DMS 273 treated with DMSO at 0.1 percent for 48 hours (cell line): ENCODE results near the gene SIPA1L3.

ENCODE experiments used
- DNase-seq: peaks from one replicate; lab custom pipeline; 2025; lab: John Stamatoyannopoulos, UW

The SIPA1L3 gene

DNA sequence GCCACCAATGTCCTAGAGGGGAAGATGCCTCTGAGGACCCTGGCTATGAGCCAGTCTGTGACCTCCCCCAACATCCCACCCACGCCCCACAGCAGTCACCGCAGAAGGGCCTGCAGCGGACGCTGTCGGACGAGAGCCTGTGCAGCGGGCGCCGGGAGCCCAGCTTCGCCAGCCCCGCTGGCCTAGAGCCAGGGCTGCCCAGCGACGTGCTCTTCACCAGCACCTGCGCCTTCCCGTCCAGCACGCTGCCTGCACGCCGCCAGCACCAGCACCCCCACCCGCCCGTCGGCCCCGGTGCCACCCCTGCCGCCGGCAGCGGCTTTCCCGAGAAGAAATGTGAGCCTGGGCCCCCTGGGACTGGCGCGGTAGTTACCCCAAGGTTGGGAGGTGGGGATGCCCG is 286.4 kb downstream of the SIPA1L3 start:
- DNase-seq = no peak

GRCh38 chr19:38194061-38194701 is 287.2 kb downstream of the SIPA1L3 start:
- no peak for DNase-seq

DNA sequence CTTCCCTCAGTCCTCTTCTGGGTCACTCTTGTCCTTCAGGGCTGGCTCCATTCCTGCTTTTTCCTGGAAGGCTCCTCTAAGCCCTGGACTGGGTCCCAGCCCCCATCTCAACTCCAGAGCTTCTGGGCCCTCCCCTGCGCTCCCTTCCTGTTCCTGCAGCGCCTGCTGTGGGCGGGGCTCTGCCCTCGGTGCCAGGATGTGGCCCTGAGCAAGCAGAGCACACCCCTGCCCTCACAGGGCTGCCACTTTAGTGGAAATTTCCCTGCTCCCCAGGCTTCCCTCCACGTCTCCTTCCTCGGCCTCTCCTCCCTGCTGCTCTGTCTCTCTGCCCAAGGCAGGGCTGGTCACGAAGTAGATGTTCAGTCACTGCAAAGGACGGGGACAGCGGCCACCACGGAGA is 288.2 kb downstream of the SIPA1L3 start:
- no peak for DNase-seq

DNA sequence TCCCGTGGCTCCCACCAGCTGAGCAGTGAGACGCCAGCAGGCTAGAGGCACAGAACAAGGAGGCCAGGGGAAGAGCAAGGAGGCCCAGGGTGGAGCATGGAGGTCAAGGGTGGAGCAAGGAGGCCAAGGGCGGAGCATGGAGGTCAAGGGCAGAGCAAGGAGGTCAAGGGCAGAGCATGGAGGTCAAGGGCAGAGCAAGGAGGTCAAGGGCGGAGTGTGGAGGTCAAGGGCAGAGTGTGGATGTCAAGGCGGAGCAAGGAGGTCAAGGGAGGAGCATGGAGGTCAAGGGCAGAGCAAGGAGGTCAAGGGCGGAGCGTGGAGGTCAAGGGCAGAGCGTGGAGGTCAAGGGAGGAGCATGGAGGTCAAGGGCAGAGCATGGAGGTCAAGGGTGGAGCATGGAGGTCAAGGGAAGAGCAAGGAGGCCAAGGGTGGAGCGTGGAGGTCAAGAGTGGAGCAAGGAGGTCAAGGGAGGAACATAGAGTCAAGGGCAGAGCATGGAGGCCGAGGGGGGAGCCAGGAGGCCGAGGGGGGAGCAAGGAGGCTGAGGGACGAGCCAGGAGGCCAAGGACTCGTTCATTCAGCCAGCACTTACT is 289.3 kb downstream of the SIPA1L3 start:
- DNase-seq = no peak

GRCh38 chr19:38196948-38197656 is 290.1 kb downstream of the SIPA1L3 start:
- no peak for DNase-seq

DNA sequence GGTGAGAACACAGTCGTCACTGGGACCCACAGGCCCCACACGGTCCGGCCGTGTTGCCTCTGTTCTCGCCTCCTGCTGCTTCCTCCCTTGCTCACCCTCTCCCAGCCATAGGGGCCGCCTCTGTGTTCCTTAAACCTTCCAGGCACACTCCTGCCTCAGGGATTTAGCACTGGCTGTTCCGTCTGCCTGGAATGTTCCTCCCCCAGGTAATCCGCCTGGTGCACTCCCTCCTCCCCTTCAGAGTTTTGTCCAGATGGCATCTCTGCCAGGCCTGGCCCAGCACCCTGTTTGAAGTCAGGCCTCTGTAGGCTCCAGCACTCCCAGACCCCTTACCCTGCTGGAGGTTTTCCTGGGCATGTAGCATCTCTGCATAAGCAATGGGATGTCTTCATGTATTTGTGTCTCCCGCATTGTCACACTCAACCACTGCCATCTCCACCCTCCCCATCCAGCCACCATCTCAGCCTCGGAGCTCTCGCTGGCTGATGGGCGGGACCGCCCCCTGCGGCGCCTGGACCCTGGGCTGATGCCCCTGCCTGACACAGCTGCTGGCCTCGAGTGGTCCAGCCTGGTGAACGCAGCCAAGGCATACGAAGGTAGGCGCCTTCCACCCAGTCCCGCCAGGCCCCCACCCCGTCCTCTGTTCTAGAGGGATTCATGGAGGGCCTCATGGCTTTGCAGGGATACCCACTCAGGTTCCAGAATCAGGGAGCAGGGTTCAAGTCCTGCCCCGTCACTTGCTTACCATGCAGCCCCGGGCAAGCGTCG is 291.1 kb downstream of the SIPA1L3 start:
- DNase-seq = no peak

DNA sequence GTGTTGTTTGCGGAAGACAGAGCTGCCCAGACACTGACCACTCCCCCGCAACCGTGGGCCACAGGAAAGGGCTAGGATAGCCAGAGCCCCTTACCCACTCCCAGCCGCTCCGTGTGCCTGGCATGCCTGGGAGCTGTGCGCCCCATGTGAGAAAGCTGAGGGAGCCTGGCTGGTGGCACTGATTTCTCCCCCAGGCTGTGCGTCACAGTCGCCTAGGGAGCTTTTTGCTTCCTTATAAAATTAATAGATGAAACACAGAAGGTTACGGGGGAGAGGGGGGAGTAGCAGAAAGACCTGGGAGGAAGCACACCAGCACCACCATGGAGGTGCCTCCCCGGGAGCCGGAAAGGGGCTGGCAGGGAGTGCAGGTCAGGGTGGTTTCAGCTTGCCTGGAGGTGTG is 292.3 kb downstream of the SIPA1L3 start:
- no peak for DNase-seq

DNA sequence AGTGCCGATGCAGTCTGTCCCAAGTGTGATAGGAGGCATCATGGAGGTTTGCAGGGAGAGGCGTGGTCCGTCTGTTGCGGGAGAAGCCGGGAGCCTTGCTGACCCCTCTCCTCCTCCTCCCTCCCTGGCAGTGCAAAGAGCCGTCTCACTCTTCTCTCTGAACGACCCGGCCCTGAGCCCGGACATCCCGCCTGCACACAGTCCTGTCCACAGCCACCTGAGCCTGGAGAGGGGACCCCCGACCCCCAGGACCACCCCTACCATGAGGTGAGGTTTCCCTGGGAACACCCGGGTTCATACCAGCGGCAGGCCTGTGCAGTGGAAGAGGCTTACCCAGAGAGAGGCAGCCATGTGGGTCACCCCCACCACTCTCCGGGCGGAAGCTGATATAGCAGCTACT is 294.7 kb downstream of the SIPA1L3 start:
- no peak for DNase-seq

- no peak for DNase-seq
Observed at GRCh38 chr19:38202504-38202903, 295.5 kb downstream of the SIPA1L3 start.

GRCh38 chr19:38203197-38203596 is 296.2 kb downstream of the SIPA1L3 start:
- no peak for DNase-seq

GRCh38 chr19:38204096-38204495 is 297.1 kb downstream of the SIPA1L3 start:
- no peak for DNase-seq

- DNase-seq = no peak
Observed at GRCh38 chr19:38204728-38205127, 297.7 kb downstream of the SIPA1L3 start.

- no peak for DNase-seq
Observed at GRCh38 chr19:38206006-38206745, 299.2 kb downstream of the SIPA1L3 start.

GRCh38 chr19:38206928-38207327 is 299.9 kb downstream of the SIPA1L3 start:
- no peak for DNase-seq

GRCh38 chr19:38207543-38207942 is 300.5 kb downstream of the SIPA1L3 start:
- no peak for DNase-seq

DNA sequence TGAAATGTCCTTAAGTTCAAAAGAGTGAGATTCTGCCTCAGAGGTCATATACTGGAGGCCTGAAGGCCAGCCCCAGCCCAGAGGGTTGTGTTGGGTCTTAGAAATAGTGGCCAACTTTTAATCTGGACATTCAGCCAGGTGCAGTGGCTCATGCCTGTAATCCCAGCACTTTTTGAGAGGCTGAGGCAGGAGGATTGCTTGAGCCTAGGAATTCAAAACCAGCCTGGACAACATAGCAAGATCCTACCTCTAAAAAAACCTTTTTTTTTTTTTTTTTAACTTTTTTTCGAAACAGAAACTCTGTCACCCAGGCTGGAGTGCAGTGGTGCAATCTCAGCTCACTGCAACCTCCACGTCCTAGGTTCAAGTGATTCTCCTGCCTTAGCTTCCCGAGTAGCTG is 301.6 kb downstream of the SIPA1L3 start:
- no peak for DNase-seq

- no peak for DNase-seq
Observed at GRCh38 chr19:38209152-38209551, 302.1 kb downstream of the SIPA1L3 start.

- no peak for DNase-seq
Observed at GRCh38 chr19:38209671-38210457, 302.9 kb downstream of the SIPA1L3 start.

DNA sequence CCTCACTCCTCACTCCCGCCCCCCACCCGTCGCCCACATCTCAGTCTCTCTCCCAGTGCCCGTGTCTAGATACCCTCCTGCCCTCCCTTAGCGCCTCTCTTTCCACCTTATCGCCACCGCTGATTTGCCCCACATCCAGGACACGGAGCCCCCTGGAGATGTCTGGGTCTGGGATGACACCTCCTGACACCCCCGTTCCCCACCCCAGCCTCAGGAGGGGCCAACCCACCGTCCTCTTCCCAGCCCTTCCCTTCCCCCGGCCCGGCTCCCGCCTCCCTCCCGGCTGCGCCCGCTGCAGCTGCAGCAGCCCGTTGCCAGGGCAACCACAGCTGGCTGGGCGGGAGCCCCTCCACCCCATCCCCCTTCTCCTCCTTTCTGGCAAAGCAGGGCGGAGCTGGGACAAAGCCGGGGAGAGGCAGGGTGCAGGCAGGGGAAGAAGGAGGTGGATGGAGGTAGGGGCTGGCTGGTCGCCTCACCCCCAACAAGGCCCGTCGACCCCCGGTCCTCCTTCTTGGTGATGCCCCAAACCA is 303.5 kb downstream of the SIPA1L3 start:
- no peak for DNase-seq

DNA sequence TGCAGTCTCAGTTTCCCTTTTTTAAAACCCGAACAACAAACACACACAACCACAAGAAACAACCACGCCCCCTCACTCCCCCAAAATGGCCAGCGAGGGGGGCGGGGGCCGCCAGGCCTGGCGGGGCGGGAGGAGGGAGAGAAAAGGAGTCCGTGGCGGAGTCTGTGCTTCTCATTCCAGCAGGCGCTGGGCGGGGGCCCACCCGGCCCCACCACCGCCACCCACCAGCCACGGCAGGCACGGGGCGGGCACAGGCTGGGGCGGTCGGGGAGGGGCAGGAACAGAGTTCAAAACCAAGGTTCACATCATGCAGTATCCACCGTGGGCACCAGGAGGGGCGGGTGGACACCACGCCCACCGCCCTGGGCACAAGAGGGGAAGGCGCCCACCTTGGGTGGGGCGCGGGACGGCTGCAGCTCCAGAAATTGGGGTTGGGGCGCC is 304.2 kb downstream of the SIPA1L3 start:
- no peak for DNase-seq

GRCh38 chr19:38211766-38212165 is 304.8 kb downstream of the SIPA1L3 start:
- no peak for DNase-seq
